C4-2B (cell line): ENCODE data around the gene EIF4E2.

ENCODE experiments used
- ZFX ChIP-seq: fragments of 450-650 bp; IDR thresholded peaks from 2 replicates; pipeline ENCODE4 v1.6.1; 2017
- TF ChIP-seq, protein P1 (sequence below): fragments of 450-650 bp; conservative IDR thresholded peaks from 2 replicates; pipeline ENCODE4 v1.5.1; 2017; ENCODE audit warnings: mild to moderate bottlenecking

GRCh38 chr2:232508251-232508650 is 42.2 kb upstream of the EIF4E2 start:
- TF ChIP-seq, protein P1, sequence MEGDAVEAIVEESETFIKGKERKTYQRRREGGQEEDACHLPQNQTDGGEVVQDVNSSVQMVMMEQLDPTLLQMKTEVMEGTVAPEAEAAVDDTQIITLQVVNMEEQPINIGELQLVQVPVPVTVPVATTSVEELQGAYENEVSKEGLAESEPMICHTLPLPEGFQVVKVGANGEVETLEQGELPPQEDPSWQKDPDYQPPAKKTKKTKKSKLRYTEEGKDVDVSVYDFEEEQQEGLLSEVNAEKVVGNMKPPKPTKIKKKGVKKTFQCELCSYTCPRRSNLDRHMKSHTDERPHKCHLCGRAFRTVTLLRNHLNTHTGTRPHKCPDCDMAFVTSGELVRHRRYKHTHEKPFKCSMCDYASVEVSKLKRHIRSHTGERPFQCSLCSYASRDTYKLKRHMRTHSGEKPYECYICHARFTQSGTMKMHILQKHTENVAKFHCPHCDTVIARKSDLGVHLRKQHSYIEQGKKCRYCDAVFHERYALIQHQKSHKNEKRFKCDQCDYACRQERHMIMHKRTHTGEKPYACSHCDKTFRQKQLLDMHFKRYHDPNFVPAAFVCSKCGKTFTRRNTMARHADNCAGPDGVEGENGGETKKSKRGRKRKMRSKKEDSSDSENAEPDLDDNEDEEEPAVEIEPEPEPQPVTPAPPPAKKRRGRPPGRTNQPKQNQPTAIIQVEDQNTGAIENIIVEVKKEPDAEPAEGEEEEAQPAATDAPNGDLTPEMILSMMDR = no peak
- no peak for TF ChIP-seq ZFX
